OCI-LY7 (cell line): ENCODE data around the gene DCDC2C. TPM values are rescaled to one million over a fixed set of nuclear protein-coding genes. Genes with fewer than 3 reads are reported as not detected.

ENCODE experiments used
- BruUV-seq: library from RNA; stranded (reverse); fragments of 400-500 nt; replicated peaks from 2 replicates; lab custom pipeline; 2021; lab: Mats Ljungman, UMichigan
- CTCF ChIA-PET: fragments of 300-600 bp; sonication (Branson Sonifier 250); formaldehyde crosslinking; loops from one replicate; lab custom pipeline; 2022; ENCODE audit warnings: antibody characterized with exemption; ENCODE audit not compliant: unreplicated experiment; lab: Charles Lee
- POLR2A ChIA-PET: fragments of 300-600 bp; sonication (Branson Sonifier 250); formaldehyde crosslinking; loops from one replicate; lab custom pipeline; 2022; ENCODE audit warnings: antibody characterized with exemption; lab: Charles Lee
- DNase-seq: peaks from one replicate; pipeline ENCODE4 v3.0.0-alpha.2; 2015; ENCODE audit warnings: low spot score
- H2AFZ ChIP-seq: fragments of 200-600 bp; sonication (generic), shearing (Covaris generic); 2 replicates; pipeline ENCODE4 v1.6.1; 2014; ENCODE audit warnings: mild to moderate bottlenecking, antibody characterized with exemption, low read length, moderate library complexity
- H3K27ac ChIP-seq: fragments of 200-600 bp; sonication (generic); 2 replicates; pipeline ENCODE4 v1.5.1; 2014; ENCODE audit warnings: mixed run types, low read depth, mild to moderate bottlenecking, moderate library complexity, low read length, inconsistent platforms; ENCODE audit not compliant: poor library complexity, severe bottlenecking
- H3K36me3 ChIP-seq: fragments of 200-600 bp; sonication (generic); 2 replicates; pipeline ENCODE4 v1.6.1; 2014; ENCODE audit warnings: mild to moderate bottlenecking, antibody characterized with exemption, low read length, moderate library complexity, mixed read lengths; ENCODE audit not compliant: insufficient read depth
- H3K4me1 ChIP-seq: fragments of 200-600 bp; sonication (generic); 2 replicates; pipeline ENCODE4 v1.5.1; 2014; ENCODE audit warnings: mild to moderate bottlenecking, low read length; ENCODE audit not compliant: insufficient read depth, poor library complexity, severe bottlenecking
- H3K4me2 ChIP-seq: fragments of 200-600 bp; sonication (generic); 2 replicates; pipeline ENCODE4 v1.6.1; 2014; ENCODE audit warnings: mild to moderate bottlenecking, low read length
- H3K4me3 ChIP-seq: fragments of 200-600 bp; sonication (generic); 2 replicates; pipeline ENCODE4 v1.5.1; 2014; ENCODE audit warnings: mild to moderate bottlenecking, low read depth, low read length; ENCODE audit not compliant: poor library complexity, severe bottlenecking
- H3K79me2 ChIP-seq: fragments of 200-600 bp; sonication (generic); 2 replicates; pipeline ENCODE4 v1.6.1; 2016; ENCODE audit warnings: low read depth, mild to moderate bottlenecking, low read length, moderate library complexity, mixed read lengths; ENCODE audit not compliant: insufficient read depth
- H3K9me2 ChIP-seq: fragments of 200-600 bp; sonication (generic); 2 replicates; pipeline ENCODE4 v1.6.1; 2016; ENCODE audit warnings: mild to moderate bottlenecking, low read length, mixed read lengths; ENCODE audit not compliant: insufficient read depth
- H3K9me3 ChIP-seq: fragments of 200-600 bp; sonication (generic); 2 replicates; pipeline ENCODE4 v1.6.1; 2014; ENCODE audit warnings: mild to moderate bottlenecking, mixed run types, low read length, mixed read lengths
- H4K20me1 ChIP-seq: fragments of 200-600 bp; sonication (generic); 2 replicates; pipeline ENCODE4 v1.6.1; 2014; ENCODE audit warnings: mild to moderate bottlenecking, antibody characterized with exemption, low read length, moderate library complexity, mixed read lengths; ENCODE audit not compliant: insufficient read depth
- CTCF ChIP-seq: fragments of 200-600 bp; sonication (generic); conservative IDR thresholded peaks from 2 replicates; pipeline ENCODE4 v1.5.1; 2014; ENCODE audit warnings: mild to moderate bottlenecking, antibody characterized with exemption, low read length, moderate library complexity, mixed read lengths
- EZH2phosphoT487 ChIP-seq: fragments of 200-600 bp; sonication (generic); IDR thresholded peaks from 2 replicates; pipeline ENCODE4 v1.6.1; 2018; ENCODE audit warnings: low read depth, borderline replicate concordance, mild to moderate bottlenecking, mixed run types, antibody characterized with exemption, low read length, moderate library complexity, mixed read lengths
- intact Hi-C: fragments of 100-400 bp; cut with micrococcal nuclease; formaldehyde crosslinking; loops from one replicate; pipeline ENCODE4 v1.10.0; 2022; ENCODE audit not compliant: unreplicated experiment
- total RNA-seq, 2 experiments: library from RNA; depleted of rRNA in 1 of 2; stranded (reverse); fragments of >200 nt in 1 of 2; shearing (Covaris generic) in 1 of 2; gene quantifications; 2 replicates each; pipeline ENCODE4 v1.2.3, GENCODE V29; 2014 to 2022

DCDC2C gene
- total RNA-seq, 2 experiments from 2014 or later, result not detected

GRCh38 chr2:3868012-3868805 lies 164.8 kb downstream of the DCDC2C start:
- ChIA-PET CTCF (no interaction called here), POLR2A (no interaction called here)
- no TSS peak for BruUV-seq
- Histone ChIP-seq H3K36me3 (no peaks in the 10 kb centered on the region), H3K4me2 (no peak overlapping the region), H3K79me2 (no peaks in the 10 kb centered on the region), H3K9me2 (no peaks in the 10 kb centered on the region), H3K4me3 (no peak overlapping the region), H3K27ac (no peak overlapping the region), H2AFZ (no peak overlapping the region), H3K9me3 (no peaks in the 10 kb centered on the region), H4K20me1 (no peaks in the 10 kb centered on the region), H3K4me1 (no peaks in the 10 kb centered on the region)
- TF ChIP-seq CTCF (no peak), EZH2phosphoT487 (no peak)
- no peak for DNase-seq
- intact Hi-C loops, result no loop called here

- ChIA-PET CTCF (no interaction called here), POLR2A (interaction anchor here (0.5 to 1.7 kb wide), 4 partner anchors 16 to 1685 kb away, joined by 3 to 6 read pairs (median 4); no protein-coding TSS in a partner anchor)
- DNase-seq, result no peak
- no peak overlapping the region for H3K4me2 ChIP-seq
- no peaks in the 10 kb centered on the region for H4K20me1 ChIP-seq
- no TSS peak for BruUV-seq
- no peaks in the 10 kb centered on the region for H3K9me2 ChIP-seq
- H3K36me3 ChIP-seq, result no peaks in the 10 kb centered on the region
- no peaks in the 10 kb centered on the region for H3K4me1 ChIP-seq
- H3K4me3 ChIP-seq, result no peak overlapping the region
- no peak overlapping the region for H2AFZ ChIP-seq
- intact Hi-C loops, result no loop called here
- no peaks in the 10 kb centered on the region for H3K9me3 ChIP-seq
- no peaks in the 10 kb centered on the region for H3K79me2 ChIP-seq
- TF ChIP-seq CTCF, result no peak
- no peak for TF ChIP-seq EZH2phosphoT487
- H3K27ac ChIP-seq, result no peak overlapping the region
These were observed 166.8 kb downstream of the DCDC2C start for GRCh38 chr2:3870222-3870621.

DNA sequence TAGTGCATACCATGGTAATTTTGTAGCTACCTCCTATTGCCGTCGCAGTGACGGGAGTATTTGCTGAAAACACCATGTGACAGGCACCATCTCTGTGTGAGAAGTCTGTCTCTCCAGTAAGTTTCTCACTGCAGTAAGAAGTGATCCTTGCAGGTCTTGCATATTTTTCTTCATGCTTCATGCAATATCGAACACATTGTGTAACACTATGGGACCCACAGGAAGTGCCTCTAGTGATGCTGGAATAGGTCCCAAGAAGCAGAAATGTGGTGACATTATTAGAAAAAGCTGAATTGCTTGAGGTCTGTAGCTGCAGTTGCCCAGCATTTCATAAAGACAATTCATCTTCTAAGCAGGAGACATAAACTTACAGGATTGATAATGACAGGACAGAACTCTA lies 167.6 kb downstream of the DCDC2C start:
- ChIA-PET CTCF (no interaction called here), POLR2A (interaction anchor here (1.7 kb wide), 1 partner anchor 16 kb away, joined by 6 read pairs; no protein-coding TSS in a partner anchor)
- Histone ChIP-seq H4K20me1 (no peaks in the 10 kb centered on the region), H3K9me3 (no peaks in the 10 kb centered on the region), H3K36me3 (no peaks in the 10 kb centered on the region), H3K4me2 (no peak overlapping the region), H3K4me1 (no peaks in the 10 kb centered on the region), H2AFZ (no peak overlapping the region), H3K9me2 (no peaks in the 10 kb centered on the region), H3K4me3 (no peak overlapping the region), H3K27ac (no peak overlapping the region), H3K79me2 (no peaks in the 10 kb centered on the region)
- no peak for DNase-seq
- intact Hi-C loops, result no loop called here
- BruUV-seq, result no TSS peak
- TF ChIP-seq EZH2phosphoT487, result no peak
